Measurements from ENCODE around the gene GNA14. TPM values are rescaled to one million over a fixed set of nuclear protein-coding genes. Genes with fewer than 3 reads are reported as not detected.

The GNA14 gene
- total and polyA plus RNA-seq, 12 donors, result 1.7 to 11.9 (median 2.9) TPM

DNA sequence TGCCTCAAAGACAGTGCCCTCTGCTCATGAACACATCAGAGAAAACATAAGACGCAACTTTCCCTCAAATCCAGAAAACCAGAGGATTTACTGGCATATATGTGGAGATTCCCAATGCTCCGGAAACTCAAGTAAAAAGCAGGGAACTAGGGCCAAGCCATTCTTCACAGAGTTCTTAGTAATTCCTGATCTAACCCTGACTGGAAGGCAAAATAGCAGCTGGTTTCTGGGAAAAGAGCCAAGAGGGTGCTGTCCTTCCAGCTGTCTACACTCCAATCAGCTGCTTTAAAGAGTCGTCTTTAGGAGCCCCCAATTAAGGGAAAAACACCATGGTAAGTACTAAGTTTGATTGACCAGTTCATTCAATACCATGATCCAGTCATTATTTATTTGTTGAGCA lies 49.6 kb downstream of the GNA14 start:
- TF ChIP-seq, protein P1, sequence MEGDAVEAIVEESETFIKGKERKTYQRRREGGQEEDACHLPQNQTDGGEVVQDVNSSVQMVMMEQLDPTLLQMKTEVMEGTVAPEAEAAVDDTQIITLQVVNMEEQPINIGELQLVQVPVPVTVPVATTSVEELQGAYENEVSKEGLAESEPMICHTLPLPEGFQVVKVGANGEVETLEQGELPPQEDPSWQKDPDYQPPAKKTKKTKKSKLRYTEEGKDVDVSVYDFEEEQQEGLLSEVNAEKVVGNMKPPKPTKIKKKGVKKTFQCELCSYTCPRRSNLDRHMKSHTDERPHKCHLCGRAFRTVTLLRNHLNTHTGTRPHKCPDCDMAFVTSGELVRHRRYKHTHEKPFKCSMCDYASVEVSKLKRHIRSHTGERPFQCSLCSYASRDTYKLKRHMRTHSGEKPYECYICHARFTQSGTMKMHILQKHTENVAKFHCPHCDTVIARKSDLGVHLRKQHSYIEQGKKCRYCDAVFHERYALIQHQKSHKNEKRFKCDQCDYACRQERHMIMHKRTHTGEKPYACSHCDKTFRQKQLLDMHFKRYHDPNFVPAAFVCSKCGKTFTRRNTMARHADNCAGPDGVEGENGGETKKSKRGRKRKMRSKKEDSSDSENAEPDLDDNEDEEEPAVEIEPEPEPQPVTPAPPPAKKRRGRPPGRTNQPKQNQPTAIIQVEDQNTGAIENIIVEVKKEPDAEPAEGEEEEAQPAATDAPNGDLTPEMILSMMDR (IDR thresholded peaks at IDR 0.05), result no peak
- TF ChIP-seq POLR2A (IDR thresholded peaks at IDR 0.05), result no peak
- Histone ChIP-seq H3K27me3 (no peaks in the 10 kb centered on the region), H3K9me3 (replicated peaks in 1 of 3) (no peaks in the 10 kb centered on the region), H3K4me1 (replicated peaks in 1 of 2) (peaks cover 0 to 21% of the 10 kb centered on the region in 2 donors), H3K27ac (peak overlapping the region in 2 of 5 donors; percentile 38 to 59), H3K36me3 (replicated peaks in 1 of 2) (no peaks in the 10 kb centered on the region), H3K4me3 (no peak overlapping the region)
- intact Hi-C loops (cut with DNase I), result no loop called here
- 16 to 32% (median 26%) methylated on average over 3 of the region's 3 CpGs for WGBS, 4 donors
- peak; percentile 25 to 58 (median 37) for DNase-seq

DNA sequence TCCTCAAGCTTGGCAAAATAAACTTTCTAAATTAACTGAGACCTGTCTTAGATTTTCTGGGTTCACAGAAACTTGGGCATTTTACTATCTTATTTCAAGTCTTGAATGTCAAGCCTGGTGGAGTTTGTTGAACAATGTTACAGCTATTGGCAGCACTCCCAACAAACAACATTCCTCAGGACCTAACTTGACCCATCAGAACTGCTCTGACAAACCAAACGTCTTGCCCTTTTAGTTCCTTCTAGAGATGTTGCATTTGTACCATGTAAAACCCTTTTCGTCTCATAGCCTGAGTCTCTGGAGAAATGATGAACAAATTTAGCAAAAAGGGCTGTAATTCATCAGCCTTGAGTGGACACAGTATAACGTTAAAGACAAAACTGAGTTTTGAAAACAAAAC lies 51.1 kb downstream of the GNA14 start:
- no peak for TF ChIP-seq POLR2A (IDR thresholded peaks at IDR 0.05)
- TF ChIP-seq, protein P1 (IDR thresholded peaks at IDR 0.05), result no peak
- Histone ChIP-seq H3K27me3 (no peaks in the 10 kb centered on the region), H3K27ac (peak overlapping the region in 1 of 5 donors; percentile 18), H3K9me3 (replicated peaks in 1 of 3) (no peaks in the 10 kb centered on the region), H3K4me1 (replicated peaks in 1 of 2) (peaks cover 0 to 21% of the 10 kb centered on the region in 2 donors), H3K36me3 (replicated peaks in 1 of 2) (no peaks in the 10 kb centered on the region), H3K4me3 (no peak overlapping the region)
- intact Hi-C loops (cut with DNase I), result no loop called here
- peak in 1 of 7 donors; percentile 20 for DNase-seq
- WGBS, 4 donors, result 41 to 59% (median 49%) methylated on average over 3 of the region's 3 CpGs

DNA sequence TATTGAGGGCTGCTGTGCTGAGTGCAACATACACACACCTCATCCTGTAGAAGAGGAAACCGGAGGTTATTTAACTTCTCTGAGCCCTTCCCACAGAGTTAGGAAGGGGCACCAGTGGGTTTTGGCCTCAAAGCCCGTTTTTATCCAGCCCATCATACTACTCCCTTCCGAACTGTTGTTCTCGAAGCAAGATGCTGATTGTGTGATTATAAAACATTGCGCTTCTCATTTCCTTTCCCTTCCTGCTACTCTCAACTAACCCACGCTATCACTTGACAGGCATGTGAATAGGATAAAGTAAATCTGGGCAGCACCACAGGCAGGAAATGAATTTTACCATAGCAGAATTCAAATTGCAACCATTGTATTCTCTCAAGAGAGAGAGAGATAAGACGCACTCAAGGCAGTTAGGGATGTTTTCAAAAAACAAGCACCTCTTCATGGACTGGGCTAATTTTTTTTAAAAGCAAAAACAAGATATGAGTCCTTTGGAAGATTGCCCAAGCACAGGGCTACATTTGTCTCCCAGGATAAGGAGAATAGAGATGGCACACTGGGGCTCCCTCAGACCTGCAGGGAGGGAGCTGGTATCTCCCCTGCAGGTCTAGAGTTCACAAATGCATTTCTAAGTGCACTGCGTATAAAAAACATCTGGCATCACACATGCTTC lies 52.6 kb downstream of the GNA14 start:
- Histone ChIP-seq H3K36me3 (replicated peaks in 1 of 2) (no peaks in the 10 kb centered on the region), H3K4me3 (no peak overlapping the region), H3K27me3 (no peaks in the 10 kb centered on the region), H3K9me3 (replicated peaks in 1 of 3) (no peaks in the 10 kb centered on the region), H3K4me1 (replicated peaks in 1 of 2) (peaks cover 0 to 21% of the 10 kb centered on the region in 2 donors), H3K27ac (peak overlapping the region in 1 of 5 donors; percentile 61)
- no peak for DNase-seq
- WGBS, 4 donors, result 36 to 48% (median 40%) methylated on average over 8 of the region's 8 CpGs
- intact Hi-C loops (cut with DNase I), result no loop called here
- TF ChIP-seq, protein P1 (IDR thresholded peaks at IDR 0.05), result no peak
- TF ChIP-seq POLR2A (IDR thresholded peaks at IDR 0.05), result no peak

DNA sequence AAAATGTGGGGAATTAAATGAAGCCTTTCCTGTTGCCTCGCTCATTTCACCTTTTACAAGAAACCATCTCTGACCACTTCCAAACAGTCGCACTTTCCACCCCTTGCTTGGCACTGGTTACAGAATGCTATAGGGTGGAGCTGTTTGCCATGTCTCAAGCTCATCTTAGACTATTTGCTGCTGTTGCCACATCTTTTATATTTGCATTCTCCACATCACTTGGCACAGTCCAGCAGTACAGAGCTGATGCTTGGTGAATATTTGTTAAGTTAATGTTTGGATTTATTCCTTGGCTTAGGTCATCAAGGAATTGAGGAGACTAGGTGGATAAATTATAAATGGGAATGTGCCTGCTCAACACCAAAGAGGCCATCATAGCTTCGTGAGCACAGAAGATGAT lies 53.2 kb downstream of the GNA14 start:
- Histone ChIP-seq H3K27me3 (no peaks in the 10 kb centered on the region), H3K27ac (peak overlapping the region in 1 of 5 donors; percentile 61), H3K4me1 (replicated peaks in 1 of 2) (peaks cover 0 to 21% of the 10 kb centered on the region in 2 donors), H3K4me3 (no peak overlapping the region), H3K9me3 (replicated peaks in 1 of 3) (no peaks in the 10 kb centered on the region), H3K36me3 (replicated peaks in 1 of 2) (no peaks in the 10 kb centered on the region)
- WGBS, 4 donors, result 70 to 78% (median 73%) methylated on average over 3 of the region's 3 CpGs
- intact Hi-C loops (cut with DNase I), result no loop called here
- TF ChIP-seq, protein P1 (IDR thresholded peaks at IDR 0.05), result no peak
- no peak for TF ChIP-seq POLR2A (IDR thresholded peaks at IDR 0.05)
- DNase-seq, result no peak
